Neuronal stem cell (in vitro differentiated cells): ENCODE data around the gene TCF7L2.
A peak's percentile ranks its signal among the peaks of the same experiment; 100 is the strongest.

ENCODE experiments used
- DNase-seq: peaks from one replicate; pipeline ENCODE4 v3.0.0-alpha.2; 2013; ENCODE audit warnings: low spot score
- H2AFZ ChIP-seq: one replicate; pipeline ENCODE4 v1.6.1; 2013; ENCODE audit warnings: mild to moderate bottlenecking, low read length, inconsistent platforms
- H2AK5ac ChIP-seq: 2 replicates; pipeline ENCODE4 v1.6.1; 2013; ENCODE audit warnings: low read depth, mild to moderate bottlenecking, inconsistent platforms, low read length, moderate library complexity, mixed read lengths
- H2BK120ac ChIP-seq: 2 replicates; pipeline ENCODE4 v1.6.1; 2013; ENCODE audit warnings: low read depth, mild to moderate bottlenecking, inconsistent platforms, low read length, moderate library complexity, mixed read lengths
- H2BK12ac ChIP-seq: one replicate; pipeline ENCODE4 v1.6.1; 2013; ENCODE audit warnings: low read length, inconsistent platforms
- H2BK15ac ChIP-seq: 2 replicates; pipeline ENCODE4 v1.6.1; 2013; ENCODE audit warnings: mild to moderate bottlenecking, low read length, inconsistent platforms, mixed read lengths
- H2BK5ac ChIP-seq: one replicate; pipeline ENCODE4 v1.6.1; 2013; ENCODE audit warnings: inconsistent platforms, mild to moderate bottlenecking, low read length, moderate library complexity
- H3K14ac ChIP-seq: one replicate; pipeline ENCODE4 v1.6.1; 2013; ENCODE audit warnings: low read length, inconsistent platforms
- H3K18ac ChIP-seq: 2 replicates; pipeline ENCODE4 v1.6.1; 2013; ENCODE audit warnings: low read length, inconsistent platforms
- H3K23ac ChIP-seq: 2 replicates; pipeline ENCODE4 v1.6.1; 2013; ENCODE audit warnings: low read depth, mild to moderate bottlenecking, mixed read lengths, low read length, inconsistent platforms; ENCODE audit not compliant: poor library complexity
- H3K27ac ChIP-seq: replicated peaks from 3 replicates; pipeline ENCODE4 v1.5.1; 2013; ENCODE audit warnings: low read length, inconsistent platforms
- H3K27me3 ChIP-seq, 3 experiments: 2 replicates each; pipeline ENCODE4 v1.6.1; 2013; ENCODE audit warnings: low read length in 3 of 3, mild to moderate bottlenecking in 2 of 3, inconsistent platforms in 1 of 3, low read depth in 1 of 3, mixed read lengths in 1 of 3, moderate library complexity in 1 of 3; ENCODE audit not compliant: control insufficient read depth in 3 of 3, insufficient read depth in 3 of 3
- H3K36me3 ChIP-seq, 2 donors: replicated peaks in 1 of 2; 2 replicates each; pipeline ENCODE4 v1.6.1; 2013; ENCODE audit warnings: low read length in 2 of 2; ENCODE audit not compliant: control insufficient read depth in 2 of 2, insufficient read depth in 2 of 2
- H3K4ac ChIP-seq: 2 replicates; pipeline ENCODE4 v1.6.1; 2013; ENCODE audit warnings: inconsistent platforms, mild to moderate bottlenecking, low read length, moderate library complexity
- H3K4me1 ChIP-seq, 2 donors: 1 replicate in 1 of 2; 2 replicates in 1 of 2; pipeline ENCODE4 v1.6.1; 2013; ENCODE audit warnings: low read length in 2 of 2, low read depth in 1 of 2; ENCODE audit not compliant: control insufficient read depth in 2 of 2, insufficient read depth in 1 of 2
- H3K4me2 ChIP-seq: one replicate; pipeline ENCODE4 v1.6.1; 2013; ENCODE audit warnings: mild to moderate bottlenecking, low read length, inconsistent platforms; ENCODE audit not compliant: insufficient read depth, poor library complexity, severe bottlenecking
- H3K4me3 ChIP-seq, 2 donors: 2 replicates each; pipeline ENCODE4 v1.5.1; 2013; ENCODE audit warnings: low read length in 2 of 2, mild to moderate bottlenecking in 2 of 2, inconsistent platforms in 1 of 2, moderate library complexity in 1 of 2
- H3K79me1 ChIP-seq: one replicate; pipeline ENCODE4 v1.6.1; 2013; ENCODE audit warnings: low read depth, mild to moderate bottlenecking, inconsistent platforms, low read length, moderate library complexity
- H3K9ac ChIP-seq: one replicate; pipeline ENCODE4 v1.6.1; 2013; ENCODE audit warnings: mild to moderate bottlenecking, low read depth, low read length, inconsistent platforms; ENCODE audit not compliant: poor library complexity
- H3K9me3 ChIP-seq, 2 donors: replicated peaks in 1 of 2; 2 replicates each; pipeline versions ENCODE3 to v1.6.1; 2013; ENCODE audit warnings: low read length in 2 of 2, mild to moderate bottlenecking in 2 of 2, inconsistent platforms in 1 of 2, low read depth in 1 of 2, mixed read lengths in 1 of 2, moderate library complexity in 1 of 2; ENCODE audit not compliant: control insufficient read depth in 2 of 2, insufficient read depth in 1 of 2
- H4K8ac ChIP-seq: one replicate; pipeline ENCODE4 v1.6.1; 2013; ENCODE audit warnings: low read depth, mild to moderate bottlenecking, inconsistent platforms, low read length, moderate library complexity
- H4K91ac ChIP-seq: one replicate; pipeline ENCODE4 v1.6.1; 2013; ENCODE audit warnings: low read length, low read depth, mild to moderate bottlenecking, inconsistent platforms; ENCODE audit not compliant: poor library complexity
- WGBS, 2 donors: extraction: QIAGEN DNeasy Blood & Tissue Kit; methylation state at CpG; one replicate each; pipeline ENCODE4 v1.1.7; 2013; ENCODE audit warnings: missing lambda C conversion rate in 2 of 2, mixed read lengths in 1 of 2; ENCODE audit not compliant: insufficient read length in 2 of 2, insufficient replicate concordance in 1 of 2; ENCODE audit errors: extremely low coverage in 2 of 2; 5-methylcytosine and 5-hydroxymethylcytosine counted together

The TCF7L2 gene

DNA sequence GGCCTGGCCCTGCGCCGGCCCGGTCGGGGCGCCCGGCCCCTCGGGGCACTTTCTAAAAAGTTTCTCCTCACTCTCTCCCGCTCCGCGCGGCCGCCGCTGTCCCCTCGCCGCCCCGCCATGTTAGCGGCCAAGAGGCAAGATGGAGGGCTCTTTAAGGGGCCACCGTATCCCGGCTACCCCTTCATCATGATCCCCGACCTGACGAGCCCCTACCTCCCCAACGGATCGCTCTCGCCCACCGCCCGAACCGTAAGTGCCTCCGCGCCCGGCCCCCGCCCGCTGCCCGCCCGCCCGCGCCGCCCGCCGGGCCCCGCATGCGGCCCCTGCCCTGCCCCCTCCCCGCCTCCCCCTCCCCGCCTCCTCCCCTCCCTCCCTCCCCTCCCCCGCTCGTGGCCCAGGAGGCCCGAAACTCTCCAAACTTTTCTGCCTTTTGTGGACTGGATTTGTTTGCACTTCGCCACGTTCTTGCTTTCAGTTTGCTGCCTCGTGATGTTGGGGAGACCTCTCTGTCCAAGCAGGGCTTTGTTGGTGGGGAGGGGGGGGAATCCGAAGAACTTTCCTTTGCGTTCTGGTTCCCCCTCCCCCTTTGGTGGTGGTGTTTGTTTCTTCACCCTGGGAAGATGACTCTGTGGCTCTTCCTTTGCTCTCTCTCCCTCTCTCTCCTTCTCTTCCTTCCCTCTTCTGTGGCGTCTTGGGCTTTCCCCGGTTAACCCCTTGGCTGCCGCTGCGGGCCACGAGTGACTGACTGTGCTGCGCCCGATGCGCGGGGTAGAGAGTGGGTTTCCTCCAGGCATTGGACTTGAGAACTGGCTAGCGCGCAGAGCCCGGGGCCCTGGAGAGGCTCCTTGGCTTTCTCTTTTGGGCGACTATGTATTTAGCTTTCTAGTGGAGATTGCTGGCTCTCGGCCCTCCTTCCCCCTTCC lies 1.6 kb downstream of the TCF7L2 start:
- Histone ChIP-seq H3K4me3 (peak overlapping the region; percentile 62 to 93), H2BK120ac (peak overlapping the region; percentile 44), H2AFZ (peak overlapping the region; percentile 54), H3K9me3 (no peaks in the 10 kb centered on the region), H3K4ac (peak overlapping the region; percentile 94), H2BK5ac (peak overlapping the region; percentile 99), H4K8ac (no peak overlapping the region), H2BK15ac (peak overlapping the region; percentile 63), H2BK12ac (peak overlapping the region; percentile 64), H3K14ac (peak overlapping the region; percentile 89), H3K36me3 (peaks cover 0 to 8% of the 10 kb centered on the region in 2 donors), H2AK5ac (peak overlapping the region; percentile 96), H4K91ac (no peak overlapping the region), H3K4me1 (peaks cover 9 to 29% of the 10 kb centered on the region in 2 donors), H3K23ac (no peak overlapping the region), H3K27ac (peak overlapping the region; percentile 99), H3K4me2 (peak overlapping the region; percentile 85), H3K79me1 (no peaks in the 10 kb centered on the region), H3K18ac (peak overlapping the region; percentile 99), H3K9ac (peak overlapping the region; percentile 78), H3K27me3 (no peaks in the 10 kb centered on the region)
- peak; percentile 75 for DNase-seq
- no CpG with 5 or more reads among the region's 65 CpGs for WGBS, 2 donors

DNA sequence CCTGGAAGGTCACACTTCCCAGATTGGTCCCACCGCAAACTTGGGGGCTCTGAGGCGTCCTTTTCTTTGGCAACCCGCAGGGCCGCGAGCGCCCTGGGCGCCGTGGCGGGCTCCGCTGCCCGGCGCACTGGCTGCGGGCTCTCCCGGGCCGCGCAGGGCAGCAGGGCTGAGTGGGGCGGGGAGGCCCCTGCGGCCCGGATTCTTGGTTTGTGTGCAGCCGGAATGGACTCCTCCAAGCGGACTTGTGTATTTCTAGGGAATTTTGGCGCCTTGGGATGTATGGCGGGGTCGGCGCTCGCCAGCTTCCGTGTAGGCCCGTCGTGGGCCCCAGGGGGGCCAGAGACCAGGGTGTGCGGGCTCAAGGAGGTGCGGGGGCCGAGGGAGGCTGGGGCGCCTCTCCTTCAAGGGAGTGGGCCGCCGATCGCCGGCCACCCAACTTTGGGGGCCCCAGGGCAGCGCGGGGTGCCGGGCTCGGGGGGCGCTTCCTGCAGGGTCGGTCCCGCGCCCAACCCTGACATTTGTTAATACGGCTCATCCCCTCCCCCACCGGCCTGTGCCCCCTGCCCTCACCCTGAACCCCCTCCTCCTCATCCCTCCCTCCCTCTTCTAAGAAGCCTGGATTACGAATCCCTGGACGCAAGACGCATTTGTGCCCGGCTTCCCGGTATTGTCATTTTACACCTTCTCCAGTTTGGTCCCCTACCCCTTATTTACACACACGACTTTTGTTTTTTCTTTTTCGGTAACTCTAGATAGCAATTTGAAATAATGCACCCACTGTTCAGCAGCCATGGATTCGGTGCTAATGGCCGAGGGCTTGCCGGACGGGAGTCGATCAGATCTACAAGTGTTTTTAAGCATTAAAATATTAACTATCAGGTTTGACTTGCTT lies 2.5 kb downstream of the TCF7L2 start:
- peak overlapping the region; percentile 44 for H2BK120ac ChIP-seq
- no CpG with 5 or more reads among the region's 59 CpGs for WGBS, 2 donors

DNA sequence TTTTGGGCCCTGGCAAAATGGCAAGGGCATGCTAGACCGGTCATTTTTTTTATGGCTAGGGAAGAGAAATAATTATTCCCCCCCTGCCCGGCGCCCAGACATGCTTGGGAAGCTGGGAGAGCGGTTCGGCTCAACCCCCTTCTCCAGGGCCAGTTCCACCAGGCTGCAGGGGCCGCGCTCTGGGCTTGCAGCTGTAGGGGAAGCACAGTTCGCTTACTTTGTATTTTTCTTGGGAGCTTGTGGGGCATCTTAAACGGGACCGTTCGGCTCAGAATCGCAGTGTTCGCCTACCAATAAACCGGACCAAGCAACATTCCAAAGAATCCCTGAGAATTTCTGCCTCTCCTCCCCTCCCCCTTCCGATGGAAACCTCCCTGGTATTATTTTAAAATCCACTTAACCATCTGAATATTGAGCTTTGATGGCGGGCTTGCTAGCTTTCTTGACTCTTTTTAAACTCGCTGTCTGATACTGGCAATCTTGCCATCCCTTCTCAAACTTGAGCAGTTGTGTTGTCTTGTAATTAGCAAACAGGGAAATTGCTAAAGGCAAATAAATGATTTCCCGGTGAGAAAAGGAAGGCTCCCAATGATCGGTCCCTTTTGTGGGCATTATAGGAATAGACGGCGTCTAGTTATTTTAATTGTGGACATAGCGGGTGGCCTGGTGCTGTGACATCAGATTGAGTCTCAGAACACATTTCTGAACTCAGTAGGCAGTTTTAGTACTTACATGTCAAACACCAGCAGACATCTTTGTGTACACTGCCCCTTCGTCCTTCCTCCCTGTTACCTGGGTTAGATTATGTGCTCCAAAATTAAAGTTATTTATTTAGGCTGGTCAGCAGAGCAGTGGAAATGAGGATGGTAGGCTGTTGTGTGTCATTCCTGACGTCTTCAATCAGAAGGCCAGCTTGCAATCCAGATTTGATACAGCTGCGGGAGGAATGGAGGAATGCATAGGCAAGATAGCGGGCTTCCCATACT lies 3.4 kb downstream of the TCF7L2 start:
- Histone ChIP-seq H2BK12ac (no peak overlapping the region), H3K27ac (peak overlapping the region; percentile 99), H3K4ac (no peak overlapping the region), H4K8ac (no peak overlapping the region), H3K36me3 (peaks cover 0 to 13% of the 10 kb centered on the region in 2 donors), H3K4me3 (peak overlapping the region; percentile 62 to 93), H2BK120ac (no peak overlapping the region), H3K4me2 (peak overlapping the region; percentile 85), H3K9me3 (no peaks in the 10 kb centered on the region), H2BK5ac (peak overlapping the region; percentile 99), H3K9ac (no peak overlapping the region), H2AFZ (no peak overlapping the region), H3K23ac (no peak overlapping the region), H3K4me1 (peaks cover 19 to 48% of the 10 kb centered on the region in 2 donors), H3K14ac (no peak overlapping the region), H3K79me1 (no peaks in the 10 kb centered on the region), H4K91ac (no peak overlapping the region), H3K18ac (peak overlapping the region; percentile 64), H2BK15ac (no peak overlapping the region), H3K27me3 (no peaks in the 10 kb centered on the region), H2AK5ac (no peak overlapping the region)
- WGBS, 2 donors = no CpG with 5 or more reads among the region's 26 CpGs
- DNase-seq = no peak

More for the DNA sequence above, 2.5 kb downstream of the TCF7L2 start:
- Histone ChIP-seq H3K18ac (peak overlapping the region; percentile 99), H2AFZ (peak overlapping the region; percentile 54), H2BK5ac (peak overlapping the region; percentile 99), H3K9ac (peak overlapping the region; percentile 95), H3K4ac (peak overlapping the region; percentile 94), H2BK12ac (peak overlapping the region; percentile 64), H3K23ac (peak overlapping the region; percentile 56), H2BK15ac (peak overlapping the region; percentile 63), H3K4me1 (peaks cover 11 to 38% of the 10 kb centered on the region in 2 donors), H3K4me3 (peak overlapping the region; percentile 62 to 93), H2AK5ac (peak overlapping the region; percentile 96), H4K91ac (no peak overlapping the region), H3K4me2 (peak overlapping the region; percentile 85), H4K8ac (peak overlapping the region; percentile 90), H3K27ac (peak overlapping the region; percentile 99), H3K9me3 (no peaks in the 10 kb centered on the region), H3K36me3 (peaks cover 0 to 8% of the 10 kb centered on the region in 2 donors), H3K79me1 (no peaks in the 10 kb centered on the region), H3K14ac (peak overlapping the region; percentile 89), H3K27me3 (no peaks in the 10 kb centered on the region)
- DNase-seq = no peak
